Measurements from ENCODE around the gene CFH.

GRCh38 chr1:196669693-196670092 is 17.9 kb downstream of the CFH start:
- no peak for TF ChIP-seq GATA2 (IDR thresholded peaks at IDR 0.05; ENCODE audit: low read depth, low read length)
- no peak for TF ChIP-seq GATA3 (IDR thresholded peaks at IDR 0.05; ENCODE audit: low read depth, low read length)

Data from SH-SY5Y (cell line).